RWPE1 (cell line): ENCODE measurements around the gene BARX1.

Source experiments
- CTCF ChIA-PET: fragments of 350-600 bp; sonication (Branson Sonifier 250); formaldehyde crosslinking; extraction: SDS; loops from one replicate; lab custom pipeline; 2021; lab: Yijun Ruan, JAX
- POLR2A ChIA-PET: fragments of 400-600 bp; formaldehyde crosslinking; extraction: SDS; loops from one replicate; lab custom pipeline; 2020; ENCODE audit warnings: antibody characterized with exemption; ENCODE audit not compliant: low non-redundant PET; lab: Yijun Ruan, JAX
- DNase-seq: peaks from one replicate; pipeline ENCODE4 v3.0.0; 2012; ENCODE audit warnings: low spot score
- H3K27ac ChIP-seq: fragments of 450-650 bp; 2 replicates; pipeline ENCODE4 v1.5.1; 2017
- CTCF ChIP-seq: fragments of 450-650 bp; conservative IDR thresholded peaks from 2 replicates; pipeline ENCODE4 v1.5.1; 2017; ENCODE audit warnings: low read depth, mild to moderate bottlenecking

Gene BARX1

GRCh38 chr9:93955111-93955980, at the start of gene BARX1:
Gene BARX1, minus strand, starts transcription at chr9:93955355. Its CDS starts 209 bp downstream, at chr9:93955146.
- TF ChIP-seq CTCF = no peak
- no peak for DNase-seq
- ChIA-PET POLR2A (no interaction called here), CTCF (interaction anchor here (0.6 kb wide), 1 partner anchor 10 kb away, joined by 3 read pairs; no protein-coding TSS in a partner anchor)
- no peak within 1 kb of the TSS for H3K27ac ChIP-seq

- POLR2A ChIA-PET = no interaction called here
- TF ChIP-seq CTCF = peak; percentile 69
- CTCF ChIA-PET = interaction anchor here (0.5 to 1.4 kb wide), 6 partner anchors 11 to 1501 kb away, joined by 3 to 6 read pairs (median 4); no protein-coding TSS in a partner anchor
- peak; percentile 48 for DNase-seq
- no peak overlapping the region for H3K27ac ChIP-seq
Measured at GRCh38 chr9:94002316-94003140, 47.4 kb upstream of the BARX1 start.

- POLR2A ChIA-PET = no interaction called here
- CTCF ChIA-PET = no interaction called here
- H3K27ac ChIP-seq = no peak overlapping the region
- no peak; the same call in 1 of the 2 replicates for TF ChIP-seq CTCF
- no peak for DNase-seq
Measured at GRCh38 chr9:93996863-93997262, 41.7 kb upstream of the BARX1 start.

GRCh38 chr9:93996367-93996766, 41.2 kb upstream of the BARX1 start:
- no peak for TF ChIP-seq CTCF
- POLR2A ChIA-PET = no interaction called here
- DNase-seq = no peak
- no peak overlapping the region for H3K27ac ChIP-seq
- CTCF ChIA-PET = no interaction called here

- TF ChIP-seq CTCF = no peak
- H3K27ac ChIP-seq = no peak overlapping the region
- DNase-seq = no peak
- CTCF ChIA-PET = no interaction called here
- POLR2A ChIA-PET = no interaction called here
Measured at GRCh38 chr9:93994545-93994944, 39.4 kb upstream of the BARX1 start.

- ChIA-PET POLR2A (no interaction called here), CTCF (no interaction called here)
- no peak overlapping the region for H3K27ac ChIP-seq
- TF ChIP-seq CTCF = no peak
- DNase-seq = no peak
Measured at GRCh38 chr9:93994132-93994531, 39.0 kb upstream of the BARX1 start.
